ENCODE data around the gene FRRS1.
"Not testable (repeated sequence)": the region's sequence is repeated elsewhere in the genome, so short reads cannot be mapped to it uniquely, and the experiment has no call there.

The FRRS1 gene, protein sequence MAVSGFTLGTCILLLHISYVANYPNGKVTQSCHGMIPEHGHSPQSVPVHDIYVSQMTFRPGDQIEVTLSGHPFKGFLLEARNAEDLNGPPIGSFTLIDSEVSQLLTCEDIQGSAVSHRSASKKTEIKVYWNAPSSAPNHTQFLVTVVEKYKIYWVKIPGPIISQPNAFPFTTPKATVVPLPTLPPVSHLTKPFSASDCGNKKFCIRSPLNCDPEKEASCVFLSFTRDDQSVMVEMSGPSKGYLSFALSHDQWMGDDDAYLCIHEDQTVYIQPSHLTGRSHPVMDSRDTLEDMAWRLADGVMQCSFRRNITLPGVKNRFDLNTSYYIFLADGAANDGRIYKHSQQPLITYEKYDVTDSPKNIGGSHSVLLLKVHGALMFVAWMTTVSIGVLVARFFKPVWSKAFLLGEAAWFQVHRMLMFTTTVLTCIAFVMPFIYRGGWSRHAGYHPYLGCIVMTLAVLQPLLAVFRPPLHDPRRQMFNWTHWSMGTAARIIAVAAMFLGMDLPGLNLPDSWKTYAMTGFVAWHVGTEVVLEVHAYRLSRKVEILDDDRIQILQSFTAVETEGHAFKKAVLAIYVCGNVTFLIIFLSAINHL

DNA sequence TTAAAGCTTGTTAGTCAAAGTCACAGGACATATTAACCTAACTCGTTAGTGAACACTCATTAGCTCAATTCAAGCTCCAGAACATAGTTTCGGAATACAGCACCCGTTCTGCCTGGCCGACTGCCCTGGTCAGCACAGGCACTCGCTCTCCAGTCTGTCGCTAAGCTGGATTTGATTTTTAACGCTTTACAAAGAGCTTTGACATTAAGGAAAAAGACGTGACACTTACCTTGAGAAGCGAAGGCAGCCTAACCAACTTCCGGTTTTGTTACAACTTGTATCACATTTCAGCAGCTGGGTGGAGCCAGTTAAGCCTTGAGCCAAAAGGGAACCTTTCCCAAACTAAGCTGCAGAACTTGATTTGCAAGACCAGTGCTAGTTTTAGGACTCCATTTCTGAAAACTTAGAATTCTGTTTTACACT, at the start of gene FRRS1:
Gene FRRS1, minus strand, starts transcription at position 258 of the 423 bp plus-strand sequence. CDS start 17,867 bp downstream, outside the sequence.
- DNase-seq (ENCODE audit: low spot score) = peak; percentile 77

DNA sequence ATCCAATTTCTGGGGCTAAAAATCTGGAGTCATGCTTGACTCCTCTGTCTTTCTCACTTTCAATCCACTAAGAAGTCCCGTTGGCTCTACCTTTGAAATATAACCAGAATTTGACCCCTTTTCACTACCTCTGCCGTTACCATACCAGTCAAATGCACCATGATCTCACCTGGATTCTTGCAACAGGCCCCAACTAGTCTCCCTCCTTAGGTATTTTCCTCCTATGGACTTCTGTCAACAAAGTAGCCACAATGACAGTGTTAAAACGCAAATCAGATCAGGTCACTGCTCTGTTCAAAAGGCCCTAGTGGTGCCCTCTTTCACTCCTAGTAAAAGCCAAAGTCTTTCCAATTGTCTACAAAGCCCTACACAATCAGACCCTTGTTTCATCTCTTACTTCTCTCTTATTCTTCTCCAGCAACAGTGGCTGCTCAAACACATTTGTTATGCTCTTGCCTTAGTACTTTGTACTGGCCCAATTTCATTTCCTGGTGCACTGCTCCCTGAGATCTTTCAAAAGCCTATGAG, 48.0 kb upstream of the FRRS1 start:
- no peak for DNase-seq (ENCODE audit: low spot score)

DNA sequence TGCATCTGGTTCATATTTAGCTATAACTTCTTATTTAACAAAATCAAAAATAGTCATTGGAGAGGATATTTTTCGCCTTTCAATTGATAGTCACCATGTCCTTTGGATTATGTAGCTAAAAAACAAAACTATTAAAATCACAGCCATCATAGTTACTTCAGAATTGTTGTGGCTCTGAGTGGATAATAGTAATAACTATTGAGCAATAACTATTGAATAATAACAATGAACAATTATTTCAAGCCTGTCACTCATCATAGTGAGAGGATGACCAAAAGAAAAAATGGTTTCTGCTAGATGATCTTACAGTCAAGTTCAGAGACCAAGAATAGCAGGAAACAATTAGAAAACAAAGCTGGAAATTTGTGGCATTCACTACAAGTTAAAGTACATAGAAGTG, 45.3 kb upstream of the FRRS1 start:
- DNase-seq (ENCODE audit: low spot score) = no peak

DNA sequence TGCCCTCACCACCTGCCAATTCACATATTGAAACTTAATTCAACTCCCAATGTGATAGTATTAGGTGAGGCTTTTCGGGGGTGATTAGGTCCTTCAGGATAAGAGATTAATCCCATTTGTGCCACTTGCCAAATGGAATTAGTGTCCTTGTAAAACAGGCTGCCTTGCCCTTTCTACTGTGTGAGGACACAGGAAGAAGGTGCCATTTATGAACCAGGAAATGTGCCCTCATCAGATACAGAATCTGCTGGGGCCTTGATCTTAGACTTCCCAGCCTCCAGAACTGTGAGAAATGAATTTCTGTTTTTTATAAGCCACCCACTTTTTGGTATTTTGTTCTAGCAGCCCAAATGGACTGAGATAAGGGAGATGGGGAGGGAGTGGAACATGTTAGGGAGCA, 44.6 kb upstream of the FRRS1 start:
- no peak for DNase-seq (ENCODE audit: low spot score)

DNA sequence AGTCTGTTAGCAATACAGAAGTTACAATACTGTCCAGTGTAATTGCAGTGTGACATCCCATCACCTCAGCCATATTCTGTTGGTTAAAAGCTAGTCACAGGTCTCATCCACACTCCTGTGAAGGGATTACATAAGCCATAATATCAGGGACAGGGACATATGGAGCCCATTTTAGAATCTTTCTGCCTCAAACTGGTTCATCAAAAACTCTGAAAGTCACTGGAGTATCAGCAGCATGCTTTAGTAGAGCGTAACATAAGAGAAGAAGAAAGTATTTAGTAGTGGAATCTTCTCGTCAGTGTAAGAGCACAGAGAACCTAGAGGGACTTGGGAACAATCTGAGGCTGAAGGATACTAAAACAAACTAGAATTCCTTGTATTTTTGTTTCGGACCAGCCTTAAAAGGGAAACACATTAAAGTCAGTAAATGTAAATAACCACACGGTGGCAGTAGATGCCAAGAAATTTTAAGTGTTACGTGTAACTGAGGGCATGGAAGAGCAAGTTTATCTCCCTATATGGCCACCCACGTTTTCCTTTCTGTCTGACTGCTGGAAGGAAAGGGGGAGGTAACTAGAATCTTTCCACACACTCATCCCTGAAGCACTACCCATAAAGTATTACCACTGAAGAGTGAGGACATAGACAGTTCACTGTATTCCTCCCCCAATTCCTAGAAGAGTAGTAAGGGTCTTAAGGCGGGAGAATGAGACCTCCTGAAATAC, 42.1 kb upstream of the FRRS1 start:
- peak; percentile 85 for DNase-seq (ENCODE audit: low spot score)

DNA sequence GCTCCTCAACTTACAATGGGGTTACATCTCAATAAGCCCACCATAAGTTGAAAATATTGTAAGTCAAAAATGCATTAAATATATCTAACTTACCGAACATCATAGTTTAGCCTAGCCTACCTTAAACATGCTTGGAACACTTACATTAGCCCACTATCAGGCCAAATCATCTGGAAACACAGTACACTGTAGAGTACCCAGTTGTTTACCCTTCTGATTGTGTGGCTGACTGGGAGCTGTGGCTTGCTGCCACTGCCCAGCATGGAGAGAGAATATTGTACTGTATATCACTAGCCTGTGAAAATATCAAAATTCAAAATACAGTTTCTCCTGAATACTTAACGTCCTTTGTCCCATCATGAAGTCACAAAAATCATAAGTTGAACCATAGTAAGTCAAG, 40.4 kb upstream of the FRRS1 start:
- no peak for DNase-seq (ENCODE audit: low spot score)

DNA sequence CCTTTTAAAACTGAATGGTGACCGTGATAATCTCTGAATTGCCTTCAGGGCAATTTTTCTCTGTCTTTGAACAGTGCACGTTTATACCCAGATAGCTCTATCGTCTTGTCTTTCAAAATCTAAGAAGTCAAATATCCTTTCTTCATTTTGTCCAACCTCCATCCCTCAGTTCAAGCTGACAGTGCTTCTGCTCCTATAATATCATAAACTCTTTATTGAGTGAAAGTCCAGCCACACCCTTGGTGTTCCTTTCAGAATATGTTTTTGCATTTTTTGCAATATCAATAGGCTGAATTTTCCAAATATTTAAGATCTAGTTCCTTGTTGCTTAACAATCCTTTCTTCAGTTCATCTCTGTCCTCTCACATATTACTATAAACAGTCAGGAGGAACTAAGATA, 35.1 kb upstream of the FRRS1 start:
- DNase-seq (ENCODE audit: low spot score) = no peak

DNA sequence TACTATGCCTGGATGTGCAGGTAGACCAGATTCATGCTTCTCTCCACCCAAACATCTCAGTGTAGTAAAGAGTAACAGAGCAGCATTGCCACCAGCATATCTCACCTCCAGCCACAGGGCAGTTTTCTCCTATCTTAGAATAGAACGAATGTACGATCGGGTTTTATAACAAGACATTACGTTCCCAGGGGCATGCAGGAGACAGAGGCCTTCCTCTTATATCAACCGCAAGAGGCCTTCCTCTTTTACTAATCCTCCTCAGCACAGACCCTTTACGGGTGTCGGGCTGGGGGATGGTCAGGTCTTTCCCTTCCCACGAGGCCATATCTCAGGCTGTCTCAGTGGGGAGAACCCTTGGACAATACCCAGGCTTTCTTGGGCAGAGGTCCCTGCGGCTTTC, 27.4 kb upstream of the FRRS1 start:
- not testable (repeated sequence) for DNase-seq (ENCODE audit: low spot score)

DNA sequence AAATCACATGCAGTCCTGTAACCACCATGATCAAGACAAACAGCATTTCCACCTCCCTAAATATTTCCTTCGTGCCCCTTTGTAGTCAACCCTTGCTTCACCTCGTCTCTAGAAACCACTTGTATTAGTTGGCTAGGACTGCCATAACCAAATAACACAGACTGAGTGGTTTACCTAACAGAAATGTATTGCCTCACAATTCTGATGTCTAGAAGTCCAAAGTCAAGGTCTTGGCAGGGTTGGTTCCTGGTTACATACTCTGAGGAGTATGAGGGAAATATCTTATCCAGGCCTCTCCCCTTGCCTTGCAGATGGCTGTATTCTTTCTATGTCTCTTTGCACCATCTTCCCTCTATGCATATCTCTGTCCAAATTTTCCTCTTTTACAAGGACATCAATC, 23.3 kb upstream of the FRRS1 start:
- DNase-seq (ENCODE audit: low spot score) = no peak

DNA sequence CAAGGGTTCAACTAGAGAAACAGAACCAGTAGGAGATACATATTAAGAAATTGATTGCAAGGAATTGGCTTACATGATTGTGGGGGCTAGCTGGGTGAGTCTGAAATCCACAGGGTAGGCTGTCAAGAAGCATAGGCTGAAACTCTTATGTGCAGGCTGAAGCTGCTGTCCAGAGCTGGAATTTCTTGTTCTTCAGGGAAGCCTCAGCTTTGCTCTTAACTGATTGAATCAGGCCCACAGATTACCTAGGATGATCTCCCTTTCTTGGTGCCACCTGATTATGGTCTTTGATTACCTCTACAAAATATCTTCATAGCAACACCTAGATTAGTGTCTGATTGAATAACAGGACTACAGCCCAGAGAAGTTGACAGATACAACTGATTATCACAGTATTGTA, 22.5 kb upstream of the FRRS1 start:
- DNase-seq (ENCODE audit: low spot score) = no peak

DNA sequence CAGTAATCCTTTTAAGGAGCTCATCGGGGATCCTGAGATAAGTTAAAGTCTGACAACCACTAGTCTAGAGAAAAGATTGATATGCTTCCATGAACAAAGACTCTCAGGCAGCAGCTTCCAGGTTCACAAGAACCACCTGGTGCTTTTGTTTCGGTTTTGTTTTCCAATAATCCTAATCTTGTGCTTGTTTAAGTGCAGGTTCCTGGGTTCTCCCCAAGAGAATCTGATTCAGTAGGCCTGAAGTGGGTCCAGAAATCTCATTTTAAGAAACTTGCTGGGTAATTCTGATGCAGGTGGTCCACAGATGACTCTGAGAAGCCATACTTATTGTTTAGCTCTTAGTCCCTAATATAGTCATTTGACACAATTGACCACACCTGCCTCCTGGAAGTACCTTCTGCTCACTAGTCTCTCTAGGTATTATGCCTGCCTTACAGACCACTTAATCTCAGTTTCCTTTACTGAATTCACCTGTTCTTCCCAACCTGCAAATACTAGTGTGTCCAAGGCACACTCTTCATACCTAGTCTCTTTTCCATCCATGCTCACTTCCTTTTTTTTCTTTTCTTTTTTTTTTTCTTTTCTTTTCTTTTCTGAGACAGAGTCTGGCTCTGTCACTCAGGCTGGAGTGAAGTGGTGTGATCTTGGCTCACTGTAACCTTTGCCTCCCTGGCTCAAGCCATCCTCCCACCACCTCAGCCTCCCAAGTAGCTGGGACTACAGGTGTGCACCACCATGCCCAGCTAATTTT, 20.5 kb upstream of the FRRS1 start:
- DNase-seq (ENCODE audit: low spot score) = no peak

DNA sequence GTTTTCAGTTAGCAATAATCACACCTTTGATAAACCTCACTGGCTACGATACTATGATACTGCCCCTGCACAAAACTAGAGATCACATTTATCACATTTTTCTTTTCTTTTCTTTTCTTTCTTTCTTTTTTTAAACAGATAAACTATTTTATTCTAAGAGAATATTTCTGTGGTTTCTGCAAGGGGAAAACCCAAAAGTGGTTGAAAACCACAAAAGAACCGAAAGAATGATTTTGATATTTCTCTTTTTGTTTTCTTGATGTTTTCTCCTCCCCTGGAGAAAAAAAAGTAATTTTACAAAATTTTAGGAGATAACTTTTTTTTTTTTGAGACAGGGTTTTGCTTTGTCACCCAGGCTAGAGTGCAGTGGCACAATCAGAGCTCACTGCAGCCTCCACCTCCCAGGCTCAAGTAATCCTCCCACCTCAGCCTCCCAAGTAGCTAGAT, 18.4 kb upstream of the FRRS1 start:
- DNase-seq (ENCODE audit: low spot score) = no peak

DNA sequence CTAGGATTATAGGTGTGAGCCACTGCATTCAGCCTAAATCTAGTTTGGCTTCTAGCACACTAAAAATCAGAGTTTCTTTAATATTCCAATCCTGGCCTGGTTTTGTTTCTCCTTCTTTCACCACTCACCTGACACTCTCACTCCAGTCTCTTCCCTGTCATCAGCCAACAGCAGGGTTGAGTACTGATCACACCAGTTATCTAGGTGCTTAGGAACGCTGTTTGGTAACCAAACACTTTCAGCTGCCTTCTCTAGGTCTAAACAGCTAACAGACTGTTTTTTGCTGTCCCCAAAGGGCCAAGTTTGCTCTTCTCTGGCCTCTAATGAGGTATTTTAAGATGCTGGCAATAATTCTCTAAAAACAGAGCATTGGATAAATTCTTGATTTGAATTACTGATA, 17.7 kb upstream of the FRRS1 start:
- DNase-seq (ENCODE audit: low spot score) = no peak

DNA sequence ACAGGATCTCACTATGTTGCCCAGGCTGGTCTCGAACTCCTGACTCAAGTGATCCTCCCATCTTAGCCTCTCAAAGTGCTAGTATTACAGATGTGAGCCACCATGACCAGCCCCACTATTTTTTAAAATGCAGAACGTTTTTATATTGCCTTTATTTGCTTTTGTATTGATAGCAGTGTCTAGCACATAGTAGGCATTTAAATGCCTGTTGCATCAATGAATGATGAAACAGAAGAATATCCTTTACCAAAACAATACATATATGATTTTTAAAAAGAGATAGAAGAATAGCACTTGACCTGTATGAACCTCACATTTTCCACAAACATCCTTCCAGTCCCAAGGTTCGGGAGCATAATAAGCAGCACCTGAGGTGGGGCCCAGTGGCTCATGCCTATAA, 16.5 kb upstream of the FRRS1 start:
- DNase-seq (ENCODE audit: low spot score) = no peak

DNA sequence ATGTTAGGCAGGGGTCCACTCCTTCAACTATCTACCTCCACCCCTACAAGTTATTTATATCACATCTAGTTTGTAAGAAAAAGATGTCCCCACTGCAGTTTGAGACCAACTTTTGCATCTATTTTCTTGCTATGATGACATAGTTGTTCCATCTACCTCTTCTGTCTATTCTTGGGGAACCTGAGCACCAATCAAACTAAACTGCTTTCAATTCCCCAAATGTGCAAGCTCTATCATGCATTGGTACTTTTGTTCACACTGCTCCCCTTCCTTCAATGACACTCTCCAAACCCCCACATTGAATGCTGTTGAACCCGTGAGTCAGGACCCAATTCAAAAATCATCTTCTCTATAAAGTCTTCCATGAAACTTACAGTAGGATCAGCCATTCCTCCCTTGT, 16.0 kb upstream of the FRRS1 start:
- DNase-seq (ENCODE audit: low spot score) = no peak

DNA sequence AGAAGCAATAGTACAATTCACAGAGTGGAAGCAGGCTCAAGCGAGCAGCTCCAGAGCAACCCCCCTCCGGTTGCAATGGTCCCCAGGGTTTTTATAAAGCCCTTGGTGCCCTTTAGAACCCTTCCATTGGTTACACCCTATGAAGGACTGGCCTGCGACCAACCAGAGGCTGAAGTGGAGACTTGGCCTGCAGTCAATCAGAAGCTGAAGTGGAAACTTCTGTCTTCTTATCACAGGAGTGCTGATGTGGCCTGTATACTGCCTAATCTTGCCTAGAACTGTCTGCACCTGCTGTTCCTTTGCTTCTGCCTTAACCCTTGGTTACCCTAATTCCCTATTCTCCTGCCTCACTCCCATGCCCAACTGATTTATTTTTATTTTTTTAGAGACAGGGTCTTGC, 15.4 kb upstream of the FRRS1 start:
- DNase-seq (ENCODE audit: low spot score) = no peak

DNA sequence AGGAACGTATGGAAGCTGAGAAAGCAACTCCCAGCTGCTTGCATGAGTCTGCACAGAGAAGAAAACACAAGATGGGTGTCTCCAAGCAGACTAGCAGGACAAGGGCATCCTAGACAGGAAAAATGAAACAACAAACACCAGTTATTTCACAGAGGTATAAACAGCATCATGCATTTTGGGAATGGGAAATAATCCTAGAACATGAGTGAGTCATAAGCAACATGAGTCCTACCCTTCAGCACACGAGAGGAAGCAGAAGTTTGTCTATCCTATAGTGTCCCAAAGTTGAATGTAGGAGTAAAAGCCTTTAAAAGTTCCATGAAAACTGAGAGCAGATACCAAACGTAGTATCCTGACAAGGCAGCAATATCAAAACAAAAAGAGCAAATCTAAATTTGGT, 11.3 kb upstream of the FRRS1 start:
- no peak for DNase-seq (ENCODE audit: low spot score)

DNA sequence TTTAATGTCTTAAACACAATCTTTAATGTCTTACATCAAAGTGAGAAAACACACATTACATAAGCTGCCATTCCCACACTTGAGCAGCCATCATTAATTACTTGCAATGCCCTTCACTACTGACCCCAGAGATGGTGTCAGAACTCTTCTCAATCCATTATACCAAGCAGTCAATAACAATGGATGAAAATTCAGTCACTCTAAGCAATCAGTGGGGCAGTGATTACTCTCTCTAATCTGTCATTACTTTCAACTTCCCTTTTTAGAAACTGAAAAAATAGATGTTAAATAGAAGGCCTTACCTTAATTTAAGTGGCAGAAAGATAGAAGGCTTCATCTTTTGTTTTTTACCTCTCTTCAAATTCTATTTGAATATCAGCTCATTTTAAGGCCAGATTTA, 9.7 kb upstream of the FRRS1 start:
- DNase-seq (ENCODE audit: low spot score) = no peak

DNA sequence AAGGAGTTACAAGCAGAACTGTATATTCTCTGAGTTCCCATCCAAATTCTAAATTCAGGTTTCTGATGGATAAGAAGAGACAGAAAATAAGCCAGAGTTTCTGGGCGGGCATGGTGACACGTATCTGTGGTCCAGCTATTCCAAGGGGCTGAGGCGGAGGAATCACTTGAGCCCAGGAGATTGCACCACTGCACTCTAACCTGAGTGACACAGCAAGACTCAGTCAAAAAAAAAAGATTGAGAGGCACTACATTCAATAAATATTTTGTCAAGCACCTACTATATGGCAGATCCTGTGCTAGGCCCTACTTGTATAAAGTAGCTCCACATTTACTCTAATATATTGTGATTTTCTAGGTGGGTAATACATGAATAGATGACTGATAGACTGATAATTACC, 6.4 kb upstream of the FRRS1 start:
- DNase-seq (ENCODE audit: low spot score) = no peak

DNA sequence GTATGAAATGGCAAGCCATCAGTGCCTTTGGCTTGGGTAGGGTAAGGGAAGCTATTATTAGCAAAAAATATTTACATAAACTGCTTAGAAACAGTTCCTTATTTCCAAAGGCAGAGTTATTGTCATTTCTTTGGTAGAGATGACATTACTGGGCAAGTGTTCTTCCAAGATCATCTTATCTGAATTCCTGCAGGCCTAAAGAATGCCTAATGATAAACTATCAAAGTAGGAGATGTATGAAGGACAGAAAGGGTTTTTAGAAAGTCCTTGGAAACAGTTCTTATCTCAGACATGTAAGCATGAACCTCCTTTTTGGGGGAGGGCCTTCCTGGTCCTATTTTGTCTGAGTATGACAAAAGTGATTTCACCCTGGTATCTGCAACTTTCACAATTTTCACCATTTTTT, 5.1 kb upstream of the FRRS1 start:
- DNase-seq (ENCODE audit: low spot score) = no peak

DNA sequence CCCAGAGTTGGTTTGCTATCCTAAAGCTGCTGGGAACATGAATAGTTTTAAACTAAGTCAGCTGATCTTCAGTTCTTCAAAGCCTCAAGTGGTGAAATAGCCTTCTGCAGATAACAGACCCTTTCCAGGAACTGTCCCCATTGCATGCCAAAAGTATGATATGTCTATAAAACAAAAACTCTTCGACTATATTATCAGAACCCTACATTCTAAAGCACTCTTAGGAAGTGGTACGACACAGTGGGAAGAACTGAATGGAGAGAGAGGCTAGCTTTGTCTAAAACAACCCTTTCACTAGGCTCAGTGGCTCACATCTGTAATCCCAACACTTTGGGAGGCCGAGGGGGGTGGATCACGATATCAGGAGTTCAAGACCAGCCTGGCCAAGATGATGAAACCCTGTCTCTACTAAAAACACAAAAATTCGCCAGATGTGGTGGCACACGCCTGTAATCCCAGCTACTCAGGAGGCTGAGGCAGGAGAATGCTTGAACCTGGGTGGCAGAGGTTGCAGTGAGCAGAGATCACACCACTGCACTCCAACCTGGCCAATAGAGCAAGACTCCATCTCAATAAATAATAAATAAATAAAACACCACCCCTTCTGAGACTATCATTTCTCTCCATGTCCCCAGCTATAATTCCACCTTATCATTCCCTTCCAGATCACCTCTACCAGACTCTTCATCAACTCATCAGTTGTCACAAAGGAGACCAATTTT, 2.2 kb upstream of the FRRS1 start:
- no peak for DNase-seq (ENCODE audit: low spot score)

Measured in cerebellar cortex (tissue), 1 donor.